Measurements from ENCODE around the gene PID1.

DNA sequence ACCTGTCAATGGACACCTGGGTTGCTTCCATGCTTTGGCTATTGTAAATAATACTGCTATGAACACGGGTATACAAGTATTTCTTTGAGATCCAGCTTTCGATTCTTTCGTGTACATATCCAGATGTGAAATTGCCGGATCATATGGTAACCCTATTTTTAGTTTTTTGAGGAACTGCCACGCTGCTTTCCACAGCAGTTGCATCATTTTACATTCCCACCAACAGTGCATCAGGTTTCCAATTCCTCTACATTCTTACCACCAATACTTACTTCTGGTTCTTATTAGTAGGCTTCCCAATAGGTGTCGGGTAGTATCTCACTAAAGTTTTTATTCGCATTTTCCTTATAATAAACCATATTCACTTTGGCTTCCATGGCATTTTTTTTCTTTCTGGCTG, 69.6 kb downstream of the PID1 start:
- TF ChIP-seq, protein P1, sequence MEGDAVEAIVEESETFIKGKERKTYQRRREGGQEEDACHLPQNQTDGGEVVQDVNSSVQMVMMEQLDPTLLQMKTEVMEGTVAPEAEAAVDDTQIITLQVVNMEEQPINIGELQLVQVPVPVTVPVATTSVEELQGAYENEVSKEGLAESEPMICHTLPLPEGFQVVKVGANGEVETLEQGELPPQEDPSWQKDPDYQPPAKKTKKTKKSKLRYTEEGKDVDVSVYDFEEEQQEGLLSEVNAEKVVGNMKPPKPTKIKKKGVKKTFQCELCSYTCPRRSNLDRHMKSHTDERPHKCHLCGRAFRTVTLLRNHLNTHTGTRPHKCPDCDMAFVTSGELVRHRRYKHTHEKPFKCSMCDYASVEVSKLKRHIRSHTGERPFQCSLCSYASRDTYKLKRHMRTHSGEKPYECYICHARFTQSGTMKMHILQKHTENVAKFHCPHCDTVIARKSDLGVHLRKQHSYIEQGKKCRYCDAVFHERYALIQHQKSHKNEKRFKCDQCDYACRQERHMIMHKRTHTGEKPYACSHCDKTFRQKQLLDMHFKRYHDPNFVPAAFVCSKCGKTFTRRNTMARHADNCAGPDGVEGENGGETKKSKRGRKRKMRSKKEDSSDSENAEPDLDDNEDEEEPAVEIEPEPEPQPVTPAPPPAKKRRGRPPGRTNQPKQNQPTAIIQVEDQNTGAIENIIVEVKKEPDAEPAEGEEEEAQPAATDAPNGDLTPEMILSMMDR (IDR thresholded peaks at IDR 0.05) = no peak
- no peak for TF ChIP-seq POLR2A (IDR thresholded peaks at IDR 0.05)
